HCT116 (cell line): ENCODE measurements around the gene AQP9. TPM values are rescaled to one million over a fixed set of nuclear protein-coding genes. Genes with fewer than 3 reads are reported as not detected.

ENCODE experiments used
- ATAC-seq: fragments of 200-7000 bp; cut with Tn5 transposase; 2 replicates; pipeline ENCODE4 v1.9.1; 2020; ENCODE audit warnings: mild to moderate bottlenecking, moderate library complexity
- BruUV-seq: library from RNA; stranded (reverse); fragments of 400-500 nt; replicated peaks from 2 replicates; lab custom pipeline; 2021; lab: Mats Ljungman, UMichigan
- CTCF ChIA-PET: fragments of 300-600 bp; sonication (Branson Sonifier 250); formaldehyde crosslinking; loops from one replicate; lab custom pipeline; 2021; ENCODE audit warnings: antibody characterized with exemption; lab: Charles Lee
- POLR2A ChIA-PET: fragments of 300-600, 350-600 bp; sonication (Branson Sonifier 250); formaldehyde crosslinking; loops from one replicate; lab custom pipeline; 2021; ENCODE audit warnings: antibody characterized with exemption; lab: Charles Lee
- RAD21 ChIA-PET, 2 experiments: fragments of 300-600 bp; sonication (Branson Sonifier 250); formaldehyde crosslinking; loops; one replicate each; lab custom pipeline; 2023; ENCODE audit warnings: low total read pairs in 2 of 2; ENCODE audit not compliant: uncharacterized antibody in 2 of 2, unreplicated experiment in 2 of 2, low non-redundant PET in 1 of 2; lab: Charles Lee
- DNase-seq: peaks from one replicate; pipeline ENCODE4 v3.0.0-alpha.2; 2010; ENCODE audit warnings: low read depth, low spot score
- H2AFZ ChIP-seq: fragments of 200-600 bp; shearing (Covaris generic), sonication (generic); 2 replicates; pipeline ENCODE4 v1.6.1; 2017; ENCODE audit warnings: low read depth, mixed run types, mixed read lengths, antibody characterized with exemption, low read length; ENCODE audit not compliant: poor library complexity, severe bottlenecking
- H3K27ac ChIP-seq: 2 replicates; pipeline ENCODE4 v1.5.1; 2012; ENCODE audit warnings: low read depth, low read length
- H3K27me3 ChIP-seq: fragments of 200-600 bp; sonication (generic); 2 replicates; pipeline ENCODE4 v1.6.1; 2016; ENCODE audit warnings: mixed run types, low read length, mixed read lengths; ENCODE audit not compliant: insufficient read depth
- H3K36me3 ChIP-seq, 2 experiments: fragments of 200-500 bp in 1 of 2; fragments of 200-600 bp in 1 of 2; sonication (Bioruptor generic) in 1 of 2; sonication (generic) in 1 of 2; 2 replicates each; pipeline versions ENCODE4 v1.5.1 to v1.6.1; 2014 to 2016; ENCODE audit warnings: low read length in 2 of 2, inconsistent platforms in 1 of 2, mixed read lengths in 1 of 2, mixed run types in 1 of 2; ENCODE audit not compliant: insufficient read depth in 2 of 2, control insufficient read depth in 1 of 2
- H3K4me1 ChIP-seq, 2 experiments: fragments of 200-600 bp in 1 of 2; sonication (generic) in 1 of 2; 2 replicates each; pipeline versions ENCODE4 v1.5.1 to v1.6.1; 2012 to 2017; ENCODE audit warnings: low read length in 2 of 2, inconsistent platforms in 1 of 2, mild to moderate bottlenecking in 1 of 2, mixed read lengths in 1 of 2, mixed run types in 1 of 2, moderate library complexity in 1 of 2; ENCODE audit not compliant: insufficient read depth in 2 of 2, control insufficient read depth in 1 of 2
- H3K4me2 ChIP-seq: fragments of 200-600 bp; sonication (generic); 2 replicates; pipeline ENCODE4 v1.6.1; 2017; ENCODE audit warnings: mixed run types, low read length, mixed read lengths
- H3K4me3 ChIP-seq, 2 experiments: fragments of 200-600 bp in 1 of 2; sonication (generic) in 1 of 2; replicated peaks in 1 of 2; 2 replicates each; pipeline ENCODE4 v1.5.1; 2011 to 2016; ENCODE audit warnings: low read length in 2 of 2, control low read depth in 1 of 2, low read depth in 1 of 2, mild to moderate bottlenecking in 1 of 2, mixed read lengths in 1 of 2, mixed run types in 1 of 2
- H3K79me2 ChIP-seq: fragments of 200-600 bp; sonication (generic); 2 replicates; pipeline ENCODE4 v1.6.1; 2017; ENCODE audit warnings: mild to moderate bottlenecking, mixed run types, low read length, moderate library complexity, mixed read lengths; ENCODE audit not compliant: insufficient read depth
- H3K9ac ChIP-seq: fragments of 200-600 bp; sonication (generic); 2 replicates; pipeline ENCODE4 v1.6.1; 2016; ENCODE audit warnings: low read length, mixed read lengths
- H3K9me2 ChIP-seq: fragments of 200-600 bp; sonication (generic), shearing (Covaris generic); 2 replicates; pipeline ENCODE4 v1.6.1; 2017; ENCODE audit warnings: mixed run types, mild to moderate bottlenecking, moderate library complexity; ENCODE audit not compliant: insufficient read depth
- H3K9me3 ChIP-seq, 2 experiments: fragments of 200-500 bp in 1 of 2; fragments of 200-600 bp in 1 of 2; sonication (Bioruptor generic) in 1 of 2; sonication (generic) in 1 of 2; 2 replicates each; pipeline ENCODE4 v1.6.1; 2014 to 2017; ENCODE audit warnings: low read length in 2 of 2, mixed read lengths in 2 of 2, inconsistent platforms in 1 of 2, low read depth in 1 of 2, mild to moderate bottlenecking in 1 of 2, mixed run types in 1 of 2, moderate library complexity in 1 of 2; ENCODE audit not compliant: control insufficient read depth in 1 of 2, insufficient read depth in 1 of 2
- H4K20me1 ChIP-seq: fragments of 200-600 bp; sonication (generic), shearing (Covaris generic); 2 replicates; pipeline ENCODE4 v1.6.1; 2017; ENCODE audit warnings: mixed run types, mild to moderate bottlenecking, moderate library complexity; ENCODE audit not compliant: insufficient read depth
- ATF3 ChIP-seq: IDR thresholded peaks from 2 replicates; pipeline ENCODE4 v1.6.1; 2012
- CBX3 ChIP-seq: IDR thresholded peaks from 2 replicates; pipeline ENCODE4 v1.6.1; 2012; ENCODE audit warnings: low read depth
- CTCF ChIP-seq, 3 experiments: fragments of 200-600 bp in 1 of 3; sonication (generic) in 1 of 3; IDR thresholded peaks in 2 of 3; conservative IDR thresholded peaks in 1 of 3; 2 replicates each; pipeline ENCODE4 v1.5.1; 2012 to 2017; ENCODE audit warnings: low read depth in 2 of 3, low read length in 2 of 3, antibody characterized with exemption in 1 of 3, borderline replicate concordance in 1 of 3, control low read depth in 1 of 3, mild to moderate bottlenecking in 1 of 3, mixed read lengths in 1 of 3, mixed run types in 1 of 3, moderate library complexity in 1 of 3; ENCODE audit not compliant: insufficient read depth in 1 of 3
- EZH2 ChIP-seq: fragments of 200-600 bp; sonication (generic); IDR thresholded peaks from 2 replicates; pipeline ENCODE4 v1.6.1; 2017; ENCODE audit warnings: antibody characterized with exemption, mixed run types
- EZH2phosphoT487 ChIP-seq: fragments of 200-600 bp; IDR thresholded peaks from 2 replicates; pipeline ENCODE4 v1.6.1; 2018; ENCODE audit warnings: antibody characterized with exemption, borderline replicate concordance
- JUND ChIP-seq: IDR thresholded peaks from 2 replicates; pipeline ENCODE4 v1.6.1; 2012
- MAX ChIP-seq: IDR thresholded peaks from 2 replicates; pipeline ENCODE4 v1.6.1; 2012
- POLR2AphosphoS5 ChIP-seq: IDR thresholded peaks from 2 replicates; pipeline ENCODE4 v1.6.1; 2011; ENCODE audit warnings: mild to moderate bottlenecking, low read depth, low read length, moderate library complexity
- RAD21 ChIP-seq: IDR thresholded peaks from 2 replicates; pipeline ENCODE4 v1.6.1; 2012; ENCODE audit warnings: low read depth, mild to moderate bottlenecking
- REST ChIP-seq: IDR thresholded peaks from 2 replicates; pipeline ENCODE4 v1.6.1; 2012; ENCODE audit warnings: low read depth
- SRF ChIP-seq: IDR thresholded peaks from 2 replicates; pipeline ENCODE4 v1.6.1; 2012; ENCODE audit warnings: low read depth
- TCF7L2 ChIP-seq: IDR thresholded peaks from 2 replicates; pipeline ENCODE4 v1.7.0; 2011; ENCODE audit warnings: borderline replicate concordance, inconsistent platforms; ENCODE audit not compliant: insufficient read depth, insufficient read length; ENCODE audit errors: extremely low read depth
- YY1 ChIP-seq: IDR thresholded peaks from 2 replicates; pipeline ENCODE4 v1.6.1; 2011; ENCODE audit warnings: low read length, low read depth, moderate library complexity, mild to moderate bottlenecking; ENCODE audit not compliant: insufficient replicate concordance; ENCODE audit errors: extremely low read depth
- intact Hi-C: fragments of 100-400 bp; cut with micrococcal nuclease; formaldehyde crosslinking; loops from 2 replicates; pipeline ENCODE4 v1.10.0; 2022
- total RNA-seq: library from RNA; stranded (reverse); gene quantifications from one replicate; pipeline ENCODE4 v1.2.1, GENCODE V29; 2021; ENCODE audit not compliant: unreplicated experiment

AQP9 gene
- total RNA-seq, 1 experiment from 2014 or later: 0.12 TPM

- ATAC-seq (no peak), DNase-seq (no peak)
- POLR2A ChIA-PET: no interaction called here
- intact Hi-C loops: no loop called here
- RAD21 ChIA-PET: no interaction called here
- no peaks in the 10 kb centered on the region for H3K9me2 ChIP-seq
- H4K20me1 ChIP-seq: no peaks in the 10 kb centered on the region
- no peaks in the 10 kb centered on the region for H3K36me3 ChIP-seq
- no peak overlapping the region for H3K4me3 ChIP-seq
- CTCF ChIA-PET: no interaction called here
- no peak overlapping the region for H3K27ac ChIP-seq
- no peak overlapping the region for H3K9ac ChIP-seq
- TF ChIP-seq CBX3 (no peak), MAX (no peak), REST (no peak), CTCF (IDR thresholded peaks at IDR 0.05 in 2 of 3, conservative IDR thresholded peaks at IDR 0.05 in 1 of 3; ENCODE audit: borderline replicate concordance in 1 of 3, insufficient read depth in 1 of 3, low read depth in 2 of 3, low read length in 2 of 3) (no peak), JUND (no peak), ATF3 (no peak), EZH2phosphoT487 (no peak), POLR2AphosphoS5 (no peak), YY1 (no peak), SRF (no peak), EZH2 (no peak), TCF7L2 (no peak), RAD21 (no peak)
- H3K9me3 ChIP-seq: no peaks in the 10 kb centered on the region
- H3K27me3 ChIP-seq: no peaks in the 10 kb centered on the region
- BruUV-seq: no TSS peak
- no peaks in the 10 kb centered on the region for H3K4me1 ChIP-seq
- no peak overlapping the region for H3K4me2 ChIP-seq
- no peak overlapping the region for H2AFZ ChIP-seq
- no peaks in the 10 kb centered on the region for H3K79me2 ChIP-seq
These were observed 42.8 kb upstream of the AQP9 start for GRCh38 chr15:58095415-58095814.
